KMS-11 (cell line): Measurements from ENCODE around the gene GAA.

Experiments
- H2AFZ ChIP-seq: fragments of 200-600 bp; sonication (generic); 2 replicates; pipeline ENCODE4 v1.6.1; 2016; ENCODE audit warnings: antibody characterized with exemption, mixed run types, low read depth
- H3K27ac ChIP-seq: fragments of 200-600 bp; sonication (generic); 2 replicates; pipeline ENCODE4 v1.6.1; 2016; ENCODE audit warnings: mild to moderate bottlenecking, mixed run types
- H3K27me3 ChIP-seq: fragments of 200-600 bp; sonication (generic); 2 replicates; pipeline ENCODE4 v1.6.1; 2017; ENCODE audit warnings: mild to moderate bottlenecking, low read depth, mixed run types, moderate library complexity; ENCODE audit not compliant: insufficient read depth
- H3K36me3 ChIP-seq: fragments of 200-600 bp; sonication (generic); 2 replicates; pipeline ENCODE4 v1.6.1; 2017; ENCODE audit warnings: mild to moderate bottlenecking, mixed run types; ENCODE audit not compliant: insufficient read depth
- H3K4me1 ChIP-seq: fragments of 200-600 bp; sonication (generic); 2 replicates; pipeline ENCODE4 v1.6.1; 2016; ENCODE audit warnings: mild to moderate bottlenecking, low read depth, mixed run types; ENCODE audit not compliant: poor library complexity, severe bottlenecking
- H3K4me2 ChIP-seq: fragments of 200-600 bp; sonication (generic); 2 replicates; pipeline ENCODE4 v1.7.0; 2016; ENCODE audit warnings: mild to moderate bottlenecking, mixed run types
- H3K4me3 ChIP-seq: fragments of 200-600 bp; sonication (generic); IDR thresholded peaks from 2 replicates; pipeline ENCODE4 v1.6.1; 2017; ENCODE audit warnings: low read depth, low read length, mixed read lengths; ENCODE audit not compliant: insufficient read depth
- H3K79me2 ChIP-seq: fragments of 200-600 bp; sonication (generic); 2 replicates; pipeline ENCODE4 v1.6.1; 2016; ENCODE audit warnings: low read depth, mixed run types; ENCODE audit not compliant: insufficient read depth
- H3K9ac ChIP-seq: fragments of 200-600 bp; sonication (generic); 2 replicates; pipeline ENCODE4 v1.6.1; 2016; ENCODE audit warnings: mild to moderate bottlenecking, mixed run types
- H4K20me1 ChIP-seq: fragments of 200-600 bp; sonication (generic); 2 replicates; pipeline ENCODE4 v1.6.1; 2016; ENCODE audit warnings: mild to moderate bottlenecking, mixed run types; ENCODE audit not compliant: insufficient read depth
- TF ChIP-seq, protein P1 (sequence below): fragments of 200-600 bp; sonication (generic); conservative IDR thresholded peaks from 2 replicates; pipeline ENCODE4 v1.6.1; 2017; ENCODE audit warnings: low read depth, mild to moderate bottlenecking, antibody characterized with exemption, low read length, moderate library complexity, mixed read lengths

Gene GAA

DNA sequence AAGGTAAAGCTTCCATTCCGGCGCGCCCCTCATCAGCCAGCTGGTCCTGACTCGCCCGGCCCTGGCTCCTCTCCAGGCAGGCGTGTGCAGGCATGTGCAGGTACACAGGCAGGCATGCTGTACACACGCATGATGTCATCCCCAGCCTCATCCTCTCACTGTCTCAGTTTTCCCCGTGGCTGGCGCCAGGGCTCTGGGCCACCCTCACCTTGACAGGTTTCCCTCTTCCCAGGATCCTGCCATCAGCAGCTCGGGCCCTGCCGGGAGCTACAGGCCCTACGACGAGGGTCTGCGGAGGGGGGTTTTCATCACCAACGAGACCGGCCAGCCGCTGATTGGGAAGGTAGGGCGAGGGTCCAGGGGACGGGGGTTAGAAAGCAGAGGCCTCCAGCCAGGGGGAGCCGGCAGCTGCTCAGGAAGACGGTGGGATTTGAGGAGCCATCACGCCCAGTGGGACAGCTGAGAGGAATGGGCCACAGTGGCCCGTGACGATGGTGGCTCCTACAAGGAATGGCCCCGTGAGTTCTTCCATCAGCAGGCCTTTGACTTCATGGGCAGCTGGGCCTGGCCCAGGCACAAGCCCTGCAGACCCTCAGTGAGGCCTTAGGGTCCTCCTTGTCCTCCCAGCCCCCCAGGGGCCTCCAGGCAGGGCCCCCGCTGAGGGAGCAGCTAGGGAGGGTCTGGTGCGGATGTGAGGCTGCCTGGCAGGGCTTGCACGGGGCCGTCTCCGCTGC lies 8.5 kb downstream of the GAA start:
- TF ChIP-seq, protein P1, sequence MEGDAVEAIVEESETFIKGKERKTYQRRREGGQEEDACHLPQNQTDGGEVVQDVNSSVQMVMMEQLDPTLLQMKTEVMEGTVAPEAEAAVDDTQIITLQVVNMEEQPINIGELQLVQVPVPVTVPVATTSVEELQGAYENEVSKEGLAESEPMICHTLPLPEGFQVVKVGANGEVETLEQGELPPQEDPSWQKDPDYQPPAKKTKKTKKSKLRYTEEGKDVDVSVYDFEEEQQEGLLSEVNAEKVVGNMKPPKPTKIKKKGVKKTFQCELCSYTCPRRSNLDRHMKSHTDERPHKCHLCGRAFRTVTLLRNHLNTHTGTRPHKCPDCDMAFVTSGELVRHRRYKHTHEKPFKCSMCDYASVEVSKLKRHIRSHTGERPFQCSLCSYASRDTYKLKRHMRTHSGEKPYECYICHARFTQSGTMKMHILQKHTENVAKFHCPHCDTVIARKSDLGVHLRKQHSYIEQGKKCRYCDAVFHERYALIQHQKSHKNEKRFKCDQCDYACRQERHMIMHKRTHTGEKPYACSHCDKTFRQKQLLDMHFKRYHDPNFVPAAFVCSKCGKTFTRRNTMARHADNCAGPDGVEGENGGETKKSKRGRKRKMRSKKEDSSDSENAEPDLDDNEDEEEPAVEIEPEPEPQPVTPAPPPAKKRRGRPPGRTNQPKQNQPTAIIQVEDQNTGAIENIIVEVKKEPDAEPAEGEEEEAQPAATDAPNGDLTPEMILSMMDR: no peak
- Histone ChIP-seq H3K27me3 (no peaks in the 10 kb centered on the region), H3K4me3 (no peak overlapping the region), H3K36me3 (no peaks in the 10 kb centered on the region), H3K9ac (no peak overlapping the region), H3K27ac (no peak overlapping the region), H3K4me1 (no peaks in the 10 kb centered on the region), H3K4me2 (no peak overlapping the region), H3K79me2 (no peaks in the 10 kb centered on the region), H2AFZ (no peak overlapping the region), H4K20me1 (no peaks in the 10 kb centered on the region)

DNA sequence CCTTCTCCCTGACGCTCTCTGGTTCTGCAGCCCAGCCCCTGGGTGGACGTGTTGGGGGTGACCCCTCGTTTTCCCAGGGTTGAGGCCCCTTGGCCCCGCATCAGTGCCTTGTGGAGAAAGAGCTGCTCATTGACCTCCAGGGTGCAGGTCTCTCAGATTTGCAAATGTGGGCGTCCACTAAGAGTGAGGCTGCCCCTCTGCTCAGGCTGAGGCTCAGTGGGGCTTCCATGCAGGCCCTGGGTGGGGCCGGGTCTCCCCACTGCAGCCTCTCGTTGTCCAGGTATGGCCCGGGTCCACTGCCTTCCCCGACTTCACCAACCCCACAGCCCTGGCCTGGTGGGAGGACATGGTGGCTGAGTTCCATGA lies 9.0 kb downstream of the GAA start:
- Histone ChIP-seq H3K9ac (no peak overlapping the region), H3K4me2 (no peak overlapping the region), H3K27me3 (no peaks in the 10 kb centered on the region), H3K27ac (no peak overlapping the region), H3K4me3 (no peak overlapping the region), H3K4me1 (no peaks in the 10 kb centered on the region), H3K79me2 (no peaks in the 10 kb centered on the region), H3K36me3 (no peaks in the 10 kb centered on the region), H4K20me1 (no peaks in the 10 kb centered on the region), H2AFZ (no peak overlapping the region)
- TF ChIP-seq, protein P1: no peak

DNA sequence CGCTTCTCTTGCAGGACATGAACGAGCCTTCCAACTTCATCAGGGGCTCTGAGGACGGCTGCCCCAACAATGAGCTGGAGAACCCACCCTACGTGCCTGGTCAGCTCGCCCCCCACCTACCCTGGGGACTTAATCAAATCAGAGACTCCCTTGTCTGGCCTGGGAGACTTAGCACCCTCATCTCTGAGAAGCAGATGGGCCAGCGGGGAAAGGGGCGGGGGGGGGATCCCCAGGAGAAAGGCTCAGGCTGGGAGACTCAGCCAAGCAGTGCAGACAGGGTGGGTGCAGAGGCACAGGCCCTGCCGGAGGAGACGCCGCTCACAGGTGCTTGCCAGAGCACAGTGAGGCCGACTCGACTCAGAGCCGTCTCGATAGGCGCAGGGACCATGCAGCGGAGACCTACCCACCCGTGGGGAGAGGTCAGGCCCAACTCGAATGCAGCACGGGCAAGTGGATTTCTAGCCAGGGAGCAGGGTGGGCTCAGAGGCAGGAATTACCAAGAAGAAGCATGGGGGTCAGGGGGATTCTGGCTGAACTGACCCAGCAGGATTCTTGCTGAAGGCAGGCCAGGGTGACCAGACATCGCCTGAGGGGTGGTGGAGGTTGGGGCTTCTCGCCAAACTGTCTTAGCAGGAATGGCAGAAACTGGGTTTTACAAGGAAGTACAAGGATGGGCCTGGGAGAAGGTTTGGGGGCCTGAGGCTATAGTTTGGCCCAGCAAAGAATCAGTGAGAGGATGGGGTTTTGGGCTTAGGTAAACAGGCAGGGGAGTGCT lies 9.7 kb downstream of the GAA start:
- no peaks in the 10 kb centered on the region for H3K36me3 ChIP-seq
- no peaks in the 10 kb centered on the region for H4K20me1 ChIP-seq
- H3K4me1 ChIP-seq: no peaks in the 10 kb centered on the region
- no peaks in the 10 kb centered on the region for H3K79me2 ChIP-seq
- H3K27me3 ChIP-seq: no peaks in the 10 kb centered on the region
- no peak overlapping the region for H3K4me3 ChIP-seq
- TF ChIP-seq, protein P1: no peak
- no peak overlapping the region for H3K27ac ChIP-seq
- H2AFZ ChIP-seq: no peak overlapping the region
- no peak overlapping the region for H3K9ac ChIP-seq
- no peak overlapping the region for H3K4me2 ChIP-seq

DNA sequence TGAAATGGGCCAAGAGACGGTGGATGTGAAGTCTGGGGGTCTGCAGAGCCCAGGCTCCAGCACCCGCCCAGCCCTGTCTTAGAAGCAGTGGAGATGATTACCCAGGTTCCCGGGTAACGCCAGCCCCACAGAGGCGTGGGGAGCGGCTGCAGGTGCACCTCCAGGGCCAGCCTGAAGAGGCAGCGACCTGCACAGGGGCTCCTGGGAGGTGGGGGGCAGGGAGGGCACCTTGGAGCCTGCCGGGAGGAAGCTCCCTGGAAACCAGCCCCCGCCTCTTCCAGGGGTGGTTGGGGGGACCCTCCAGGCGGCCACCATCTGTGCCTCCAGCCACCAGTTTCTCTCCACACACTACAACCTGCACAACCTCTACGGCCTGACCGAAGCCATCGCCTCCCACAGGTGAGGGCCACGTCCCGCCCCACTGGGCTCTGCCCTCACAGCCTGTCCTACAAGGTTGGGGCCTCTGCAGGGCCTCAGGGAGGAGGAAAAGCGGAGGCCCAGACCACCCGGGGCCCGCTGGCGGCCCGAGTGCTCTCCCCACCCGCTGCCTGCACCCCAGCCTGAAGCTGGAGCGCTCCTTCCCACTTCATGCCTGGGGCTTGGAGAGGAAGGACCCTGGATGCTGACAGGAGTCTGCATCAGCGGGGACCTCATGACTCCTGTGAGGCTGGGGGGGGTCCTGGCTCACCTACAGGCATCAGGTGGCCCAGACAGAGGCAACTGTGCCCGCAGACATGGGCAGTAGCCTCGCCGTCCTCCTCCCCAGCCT lies 10.5 kb downstream of the GAA start:
- Histone ChIP-seq H3K4me1 (no peaks in the 10 kb centered on the region), H2AFZ (no peak overlapping the region), H3K4me2 (no peak overlapping the region), H3K27me3 (no peaks in the 10 kb centered on the region), H3K36me3 (no peaks in the 10 kb centered on the region), H4K20me1 (no peaks in the 10 kb centered on the region), H3K4me3 (no peak overlapping the region), H3K27ac (no peak overlapping the region), H3K79me2 (no peaks in the 10 kb centered on the region), H3K9ac (no peak overlapping the region)
- TF ChIP-seq, protein P1: no peak
